ENCODE results near the gene P4HTM. TPM values are rescaled to one million over a fixed set of nuclear protein-coding genes. Genes with fewer than 3 reads are reported as not detected.

P4HTM gene
- total RNA-seq, 1 donor from 2014 or later: 26.3 TPM

GRCh38 chr3:49026536-49026935 is 36.5 kb downstream of the P4HTM start:
- Mint-ChIP-seq H3K4me1 (ENCODE audit: low read depth) (peaks cover 58% of the 10 kb centered on the region), H3K27ac (ENCODE audit: unreplicated experiment) (peak overlapping the region; percentile 80), H3K9me3 (ENCODE audit: low read depth) (no peaks in the 10 kb centered on the region), H3K36me3 (ENCODE audit: low read depth) (peaks cover 24% of the 10 kb centered on the region), H3K27me3 (ENCODE audit: low read depth) (no peaks in the 10 kb centered on the region), H3K4me3 (ENCODE audit: unreplicated experiment) (no peak overlapping the region)
- peak; percentile 63 for DNase-seq (ENCODE audit: low spot score)
- TF ChIP-seq CTCF (IDR thresholded peaks at IDR 0.05): no peak

GRCh38 chr3:49027634-49028033 is 37.6 kb downstream of the P4HTM start:
- Mint-ChIP-seq H3K36me3 (ENCODE audit: low read depth) (peaks cover 30% of the 10 kb centered on the region), H3K4me1 (ENCODE audit: low read depth) (peaks cover 55% of the 10 kb centered on the region)

GRCh38 chr3:49028298-49028672 is 38.2 kb downstream of the P4HTM start:
- DNase-seq (ENCODE audit: low spot score): peak; percentile 19
- peak overlapping the region; percentile 99 for H3K27ac Mint-ChIP-seq (ENCODE audit: unreplicated experiment)
- peak overlapping the region; percentile 94 for H3K4me3 Mint-ChIP-seq (ENCODE audit: unreplicated experiment)
- no peak for TF ChIP-seq CTCF (IDR thresholded peaks at IDR 0.05)
- peaks cover 55% of the 10 kb centered on the region for H3K4me1 Mint-ChIP-seq (ENCODE audit: low read depth)
- H3K36me3 Mint-ChIP-seq (ENCODE audit: low read depth): peaks cover 33% of the 10 kb centered on the region
- no peaks in the 10 kb centered on the region for H3K9me3 Mint-ChIP-seq (ENCODE audit: low read depth)
- H3K27me3 Mint-ChIP-seq (ENCODE audit: low read depth): no peaks in the 10 kb centered on the region

More at GRCh38 chr3:49027634-49028033, 37.6 kb downstream of the P4HTM start:
- Mint-ChIP-seq H3K4me3 (ENCODE audit: unreplicated experiment) (no peak overlapping the region), H3K27me3 (ENCODE audit: low read depth) (no peaks in the 10 kb centered on the region), H3K9me3 (ENCODE audit: low read depth) (no peaks in the 10 kb centered on the region), H3K27ac (ENCODE audit: unreplicated experiment) (peak overlapping the region; percentile 80)
- DNase-seq (ENCODE audit: low spot score): peak; percentile 59
- no peak for TF ChIP-seq CTCF (IDR thresholded peaks at IDR 0.05)

- Mint-ChIP-seq H3K36me3 (ENCODE audit: low read depth) (peaks cover 33% of the 10 kb centered on the region), H3K9me3 (ENCODE audit: low read depth) (no peaks in the 10 kb centered on the region), H3K27ac (ENCODE audit: unreplicated experiment) (peak within 1 kb of the TSS; percentile 99), H3K4me3 (ENCODE audit: unreplicated experiment) (peak within 1 kb of the TSS; percentile 94), H3K27me3 (ENCODE audit: low read depth) (no peaks in the 10 kb centered on the region), H3K4me1 (ENCODE audit: low read depth) (peaks cover 50% of the 10 kb centered on the region)
- peak; percentile 97 for DNase-seq (ENCODE audit: low spot score)
- peak; percentile 53 for TF ChIP-seq CTCF (IDR thresholded peaks at IDR 0.05)
These were observed 38.9 kb downstream of the P4HTM start, which contains the start of gene IMPDH2 for GRCh38 chr3:49028673-49029562. Gene IMPDH2, minus strand, starts transcription at chr3:49029398. Its CDS starts 48 bp downstream, at chr3:49029350.

GRCh38 chr3:49029563-49029884 is 39.5 kb downstream of the P4HTM start:
- Mint-ChIP-seq H3K36me3 (ENCODE audit: low read depth) (peaks cover 29% of the 10 kb centered on the region), H3K4me1 (ENCODE audit: low read depth) (peaks cover 47% of the 10 kb centered on the region)

More at GRCh38 chr3:49029563-49029884, 39.5 kb downstream of the P4HTM start:
- H3K27me3 Mint-ChIP-seq (ENCODE audit: low read depth): no peaks in the 10 kb centered on the region
- H3K4me3 Mint-ChIP-seq (ENCODE audit: unreplicated experiment): peak overlapping the region; percentile 94
- DNase-seq (ENCODE audit: low spot score): no peak
- TF ChIP-seq CTCF (IDR thresholded peaks at IDR 0.05): no peak
- no peaks in the 10 kb centered on the region for H3K9me3 Mint-ChIP-seq (ENCODE audit: low read depth)
- peak overlapping the region; percentile 99 for H3K27ac Mint-ChIP-seq (ENCODE audit: unreplicated experiment)
